HG03060 (cell line): ENCODE data around the gene TIFAB.

Experiments
- ATAC-seq: cut with Tn5 transposase; IDR thresholded peaks from one replicate; pipeline ENCODE4 v1.9.1; 2021; ENCODE audit warnings: low read depth, moderate number of reproducible peaks; ENCODE audit not compliant: unreplicated experiment

The TIFAB gene

DNA sequence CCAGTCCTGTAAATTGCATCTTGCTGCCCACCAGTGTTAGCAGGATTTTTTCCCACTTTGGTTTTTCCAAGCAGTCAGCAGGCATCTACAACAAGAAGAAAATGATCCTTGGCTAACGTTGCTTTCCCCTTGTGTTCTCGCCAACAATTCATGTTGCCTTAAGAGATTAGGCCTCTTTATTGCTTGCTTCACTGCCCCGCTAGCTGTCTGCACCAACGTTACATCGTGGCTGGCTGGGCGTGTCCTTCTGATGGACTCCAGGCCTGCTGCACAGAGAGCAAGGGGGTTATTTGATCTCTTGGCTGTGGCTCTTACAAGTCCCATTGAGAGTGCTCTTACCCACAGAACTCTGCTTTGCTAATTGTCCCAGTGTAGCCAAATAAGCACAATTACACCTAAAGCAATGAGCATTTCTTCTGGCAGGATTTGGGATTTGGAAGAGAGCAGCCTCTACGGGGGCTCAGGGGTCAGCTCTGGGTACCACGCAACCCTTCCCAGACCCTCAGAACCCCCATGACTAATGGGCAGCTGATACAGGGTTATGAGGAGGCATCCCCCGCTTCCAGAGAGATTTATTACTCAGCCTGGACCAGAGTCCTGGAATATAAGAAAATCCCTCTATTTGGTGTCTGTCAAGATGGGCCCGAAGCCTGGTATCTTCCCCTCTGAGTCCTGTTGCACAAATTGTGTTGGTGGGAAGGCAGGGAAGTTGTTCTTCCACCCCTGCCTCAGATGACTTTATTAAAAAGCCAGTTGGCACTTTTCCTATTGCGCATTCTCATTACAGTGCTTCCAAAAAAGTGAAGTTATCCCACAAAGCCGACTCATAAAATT, 22.6 kb downstream of the TIFAB start:
- no peak for ATAC-seq

GRCh38 chr5:135428586-135428985, 23.6 kb downstream of the TIFAB start:
- no peak for ATAC-seq

- ATAC-seq = peak; percentile 82
Measured at GRCh38 chr5:135426102-135427082, 25.8 kb downstream of the TIFAB start.

- no peak for ATAC-seq
Measured at GRCh38 chr5:135425641-135426040, 26.5 kb downstream of the TIFAB start.

- ATAC-seq = no peak
Measured at GRCh38 chr5:135423846-135424168, 28.3 kb downstream of the TIFAB start.

GRCh38 chr5:135423146-135423845, 28.9 kb downstream of the TIFAB start:
- ATAC-seq = no peak

GRCh38 chr5:135422419-135422818, 29.7 kb downstream of the TIFAB start:
- ATAC-seq = no peak

DNA sequence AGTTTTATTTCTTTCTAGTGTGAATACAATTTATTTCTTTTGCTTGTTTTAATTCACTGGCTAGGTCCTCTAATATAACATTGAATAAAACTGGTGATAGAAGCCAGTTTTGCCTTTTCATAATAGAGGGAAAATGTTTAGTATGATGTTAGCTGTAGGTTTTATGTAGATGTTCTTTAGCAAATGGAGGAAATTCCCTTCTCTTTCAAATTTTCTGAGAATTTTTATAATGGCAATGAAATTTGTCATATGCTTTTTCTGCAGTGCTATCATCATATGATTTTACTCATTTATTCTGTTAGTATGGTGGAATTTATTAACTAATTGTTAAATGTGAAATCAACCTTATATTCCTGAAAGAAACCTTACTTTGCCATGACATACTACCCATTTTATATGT, 35.1 kb downstream of the TIFAB start:
- ATAC-seq = no peak

- ATAC-seq = no peak
Measured at GRCh38 chr5:135405082-135405481, 47.1 kb downstream of the TIFAB start.

DNA sequence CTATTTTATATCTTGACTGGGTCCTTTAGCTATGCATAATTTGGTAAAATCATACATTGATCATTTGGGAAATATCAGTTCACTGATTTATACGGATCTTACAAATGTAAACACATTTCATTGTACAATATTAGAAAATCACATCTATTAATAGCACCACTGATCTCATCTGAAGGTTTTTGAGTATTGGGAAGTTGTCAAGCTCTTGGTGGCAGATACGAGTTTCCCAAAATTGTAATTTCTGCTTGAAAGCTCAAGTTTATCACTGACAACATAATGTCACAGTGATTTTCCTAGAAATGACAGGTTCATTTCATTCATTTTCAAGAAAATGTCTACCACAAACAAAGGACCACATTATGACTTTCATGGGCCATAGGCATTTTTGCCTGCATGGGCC, 50.1 kb downstream of the TIFAB start:
- ATAC-seq = no peak

DNA sequence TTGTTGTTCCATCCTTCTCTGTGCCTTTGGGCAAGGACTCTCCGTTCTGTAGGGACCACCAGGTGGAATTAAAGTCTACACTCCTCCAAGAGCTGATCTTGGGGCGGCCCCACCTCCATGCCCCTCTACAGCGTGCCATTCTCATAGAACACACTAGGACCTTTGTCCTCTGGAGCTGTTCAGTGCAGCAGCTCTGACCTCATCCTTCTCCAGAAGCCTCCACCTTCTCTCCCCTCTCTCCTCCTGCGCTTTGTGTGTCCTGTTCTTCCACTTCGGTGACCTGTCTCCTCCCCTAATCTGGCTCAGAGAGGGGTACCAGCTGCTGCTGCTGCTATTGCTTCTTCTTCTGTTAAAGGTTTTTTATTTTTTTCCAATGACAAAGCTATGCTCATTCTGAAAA, 51.3 kb downstream of the TIFAB start:
- no peak for ATAC-seq

DNA sequence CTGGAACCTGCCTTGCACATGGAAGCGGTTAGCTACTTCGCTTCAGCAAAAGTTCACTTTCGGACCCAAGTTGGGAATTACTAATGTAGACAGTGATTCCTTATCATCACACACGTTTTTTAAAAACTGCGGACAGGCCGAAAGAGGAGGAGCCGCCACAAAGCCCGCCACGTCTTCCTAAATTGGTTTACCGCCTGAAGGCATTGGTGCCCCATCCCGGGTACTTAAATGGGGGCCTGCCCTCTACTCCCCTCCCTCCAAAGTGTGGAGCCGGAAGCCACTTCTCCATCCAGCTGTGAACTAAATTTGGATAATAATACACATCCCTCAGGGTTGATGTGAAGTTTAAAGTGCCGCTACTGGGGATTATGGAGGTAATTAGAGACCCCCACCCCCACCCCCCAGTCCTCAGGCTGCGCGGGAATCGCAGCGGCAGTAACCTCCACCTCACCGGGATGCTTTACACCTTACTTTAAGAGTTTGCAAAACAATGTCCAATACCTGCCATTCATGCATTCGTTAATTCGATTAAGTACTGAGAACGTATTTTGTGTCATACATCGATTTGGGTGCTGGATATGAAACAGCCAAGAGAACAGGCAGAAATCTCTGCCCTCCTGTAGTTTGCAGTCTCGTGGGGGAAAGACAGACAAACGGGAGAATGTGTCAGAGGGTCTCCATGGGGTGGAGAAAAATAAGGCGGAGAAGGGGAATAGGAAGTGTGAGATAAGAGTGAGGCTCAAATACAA, 52.2 kb downstream of the TIFAB start:
- ATAC-seq = no peak

- ATAC-seq = peak; percentile 54
Measured at GRCh38 chr5:135398855-135399793, 53.0 kb downstream of the TIFAB start, which contains the start of gene MACROH2A1. Gene MACROH2A1 (minus strand): TSS chr5:135399231. CDS start chr5:135389093, 10,138 bp downstream.

GRCh38 chr5:135398160-135398854, 53.8 kb downstream of the TIFAB start:
- no peak for ATAC-seq
